ENCODE data around the gene ADARB2.

Gene ADARB2

GRCh38 chr10:1406132-1406966 lies 331.0 kb downstream of the ADARB2 start:
- no peaks in the 10 kb centered on the region for H3K36me3 ChIP-seq (ENCODE audit: insufficient read depth, low read length)
- no peaks in the 10 kb centered on the region for H3K27me3 ChIP-seq (ENCODE audit: insufficient read depth, low read length)
- H3K4me1 ChIP-seq (ENCODE audit: control insufficient read depth, insufficient read depth, low read length, unreplicated experiment): no peaks in the 10 kb centered on the region
- H2AFZ ChIP-seq (ENCODE audit: low read length, unreplicated experiment): no peak overlapping the region
- H3K79me2 ChIP-seq (ENCODE audit: control insufficient read depth, insufficient read depth, low read length, unreplicated experiment): no peaks in the 10 kb centered on the region
- H3K4me3 ChIP-seq (ENCODE audit: low read depth, low read length): no peak overlapping the region
- H3K27ac ChIP-seq (ENCODE audit: low read depth, low read length): no peak overlapping the region

GRCh38 chr10:1404323-1405260 lies 332.7 kb downstream of the ADARB2 start:
- no peaks in the 10 kb centered on the region for H3K36me3 ChIP-seq (ENCODE audit: insufficient read depth, low read length)
- no peak overlapping the region for H3K4me3 ChIP-seq (ENCODE audit: low read depth, low read length)
- H3K27ac ChIP-seq (ENCODE audit: low read depth, low read length): no peak overlapping the region
- H3K79me2 ChIP-seq (ENCODE audit: control insufficient read depth, insufficient read depth, low read length, unreplicated experiment): no peaks in the 10 kb centered on the region
- H3K27me3 ChIP-seq (ENCODE audit: insufficient read depth, low read length): no peaks in the 10 kb centered on the region
- H3K4me1 ChIP-seq (ENCODE audit: control insufficient read depth, insufficient read depth, low read length, unreplicated experiment): no peaks in the 10 kb centered on the region
- H2AFZ ChIP-seq (ENCODE audit: low read length, unreplicated experiment): no peak overlapping the region

GRCh38 chr10:1403508-1404322 lies 333.6 kb downstream of the ADARB2 start:
- no peak overlapping the region for H2AFZ ChIP-seq (ENCODE audit: low read length, unreplicated experiment)
- H3K79me2 ChIP-seq (ENCODE audit: control insufficient read depth, insufficient read depth, low read length, unreplicated experiment): no peaks in the 10 kb centered on the region
- H3K27me3 ChIP-seq (ENCODE audit: insufficient read depth, low read length): no peaks in the 10 kb centered on the region
- no peak overlapping the region for H3K27ac ChIP-seq (ENCODE audit: low read depth, low read length)
- H3K36me3 ChIP-seq (ENCODE audit: insufficient read depth, low read length): no peaks in the 10 kb centered on the region
- H3K4me3 ChIP-seq (ENCODE audit: low read depth, low read length): no peak overlapping the region
- H3K4me1 ChIP-seq (ENCODE audit: control insufficient read depth, insufficient read depth, low read length, unreplicated experiment): no peaks in the 10 kb centered on the region

DNA sequence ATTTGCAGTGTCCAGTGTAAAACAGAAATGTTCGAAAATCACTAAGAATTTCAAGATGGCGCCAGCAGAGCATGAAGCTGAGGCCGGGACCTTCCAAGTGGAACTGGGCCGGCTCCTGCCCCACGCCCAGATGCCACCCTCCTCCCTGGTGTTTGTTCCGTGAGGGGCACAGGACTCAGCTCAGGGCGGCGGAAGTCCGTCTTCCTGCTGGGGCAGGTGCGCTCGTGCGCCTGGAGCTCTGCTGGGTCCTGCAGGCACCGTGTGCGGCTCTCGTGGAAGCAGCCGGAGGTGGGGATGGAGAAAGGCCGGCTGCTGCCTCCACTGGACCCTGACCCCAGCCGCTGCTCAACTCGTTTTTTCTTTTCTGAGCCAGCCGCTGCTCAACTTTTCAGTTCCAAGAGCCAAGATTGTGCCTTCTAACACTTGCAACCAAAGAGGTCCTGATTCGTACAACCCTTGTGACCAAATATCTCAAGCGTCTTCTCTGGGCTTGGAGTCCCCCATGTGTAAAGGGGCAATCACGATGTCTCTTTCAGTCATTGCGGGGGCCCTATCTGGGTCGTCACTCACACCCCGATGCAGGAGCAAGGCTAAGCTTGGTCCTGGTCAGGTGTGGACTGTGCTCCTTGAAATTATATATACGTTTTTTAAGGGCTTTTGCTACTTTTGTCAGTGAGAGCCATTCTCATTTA lies 334.4 kb downstream of the ADARB2 start:
- Histone ChIP-seq H3K4me3 (ENCODE audit: low read depth, low read length) (no peak overlapping the region), H3K27me3 (ENCODE audit: insufficient read depth, low read length) (no peaks in the 10 kb centered on the region), H3K79me2 (ENCODE audit: control insufficient read depth, insufficient read depth, low read length, unreplicated experiment) (no peaks in the 10 kb centered on the region), H3K27ac (ENCODE audit: low read depth, low read length) (no peak overlapping the region), H3K4me1 (ENCODE audit: control insufficient read depth, insufficient read depth, low read length, unreplicated experiment) (no peaks in the 10 kb centered on the region), H3K36me3 (ENCODE audit: insufficient read depth, low read length) (no peaks in the 10 kb centered on the region), H2AFZ (ENCODE audit: low read length, unreplicated experiment) (no peak overlapping the region)

DNA sequence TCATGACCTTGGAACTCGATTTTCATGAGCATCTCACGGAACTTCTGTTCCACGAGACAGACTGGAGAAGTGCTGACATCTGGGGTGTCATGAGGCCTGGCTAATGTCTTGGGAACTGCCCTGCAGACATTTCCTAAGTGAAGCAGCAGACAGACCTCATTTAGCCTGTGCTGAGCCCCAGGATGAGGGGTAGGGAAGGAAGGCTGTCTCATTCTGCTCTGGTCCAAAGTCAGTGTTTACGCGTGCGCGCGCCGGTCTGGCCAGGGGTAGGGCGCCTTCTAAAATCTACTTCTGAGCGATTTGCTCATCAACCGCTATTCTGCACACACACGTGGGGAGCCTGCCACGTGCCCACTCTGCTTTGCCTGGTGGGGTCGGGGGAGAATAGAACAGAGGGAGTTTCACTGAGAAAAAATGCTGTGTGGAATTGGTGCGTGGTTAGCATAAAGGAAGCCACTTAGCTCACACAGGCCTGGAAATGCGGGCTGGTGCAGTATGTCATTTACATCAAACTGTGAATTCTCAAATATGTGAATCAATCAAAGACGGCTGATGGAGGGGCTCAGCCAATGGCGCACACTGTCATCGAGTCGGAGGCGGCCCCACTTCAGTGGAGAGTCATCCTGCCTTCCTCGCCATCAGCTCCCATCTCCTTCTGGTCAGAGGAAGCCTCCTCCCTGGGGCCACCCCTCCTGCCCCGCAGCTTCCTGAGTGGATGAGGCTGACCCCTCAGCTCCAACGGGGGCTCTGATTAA lies 335.1 kb downstream of the ADARB2 start:
- no peaks in the 10 kb centered on the region for H3K36me3 ChIP-seq (ENCODE audit: insufficient read depth, low read length)
- no peaks in the 10 kb centered on the region for H3K4me1 ChIP-seq (ENCODE audit: control insufficient read depth, insufficient read depth, low read length, unreplicated experiment)
- no peak overlapping the region for H3K27ac ChIP-seq (ENCODE audit: low read depth, low read length)
- H3K4me3 ChIP-seq (ENCODE audit: low read depth, low read length): no peak overlapping the region
- no peak overlapping the region for H2AFZ ChIP-seq (ENCODE audit: low read length, unreplicated experiment)
- H3K27me3 ChIP-seq (ENCODE audit: insufficient read depth, low read length): no peaks in the 10 kb centered on the region
- H3K79me2 ChIP-seq (ENCODE audit: control insufficient read depth, insufficient read depth, low read length, unreplicated experiment): no peaks in the 10 kb centered on the region

DNA sequence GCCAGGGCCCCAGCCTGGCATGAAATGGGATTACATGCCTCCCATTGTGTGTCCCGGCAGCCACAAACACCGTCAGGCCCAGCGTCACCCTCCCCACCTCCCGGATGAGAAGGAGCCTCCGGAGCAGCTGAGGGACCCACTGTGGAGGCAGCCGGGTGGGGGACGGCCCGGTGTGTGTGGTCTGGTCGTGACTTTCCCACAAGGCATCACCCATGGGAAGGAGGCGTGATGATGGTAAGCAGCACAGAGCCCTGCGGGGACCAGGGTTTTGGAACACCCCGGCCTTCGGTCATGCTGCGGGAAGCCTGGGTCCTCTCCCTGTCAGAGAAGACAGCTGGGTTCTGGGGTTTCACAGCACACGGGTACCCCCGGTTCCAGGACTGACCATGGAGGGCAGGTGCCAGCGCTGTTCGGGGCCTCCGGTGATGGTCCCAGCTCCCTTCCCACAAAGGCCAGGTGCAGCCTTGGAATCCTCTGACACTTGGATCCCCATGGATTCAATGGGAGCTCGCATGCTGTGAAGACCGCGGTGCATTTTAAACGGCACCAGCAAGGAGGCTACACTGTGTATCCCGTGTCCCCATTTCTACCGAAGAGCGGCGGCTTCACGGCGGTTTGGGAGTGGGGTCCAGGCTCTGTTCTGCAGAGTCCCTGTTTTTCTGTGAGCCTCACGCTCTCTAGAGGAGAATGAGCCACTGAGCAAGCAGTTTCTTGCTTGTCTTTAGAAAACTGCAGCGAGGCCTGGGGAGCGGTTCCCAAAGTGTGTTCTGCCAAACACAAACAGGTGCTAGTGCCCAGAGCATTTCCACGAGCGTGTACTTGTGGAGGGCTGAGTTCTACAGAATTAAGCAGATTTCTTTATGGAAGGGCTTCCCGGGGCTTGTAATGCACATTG lies 336.0 kb downstream of the ADARB2 start:
- no peaks in the 10 kb centered on the region for H3K27me3 ChIP-seq (ENCODE audit: insufficient read depth, low read length)
- H3K27ac ChIP-seq (ENCODE audit: low read depth, low read length): no peak overlapping the region
- H2AFZ ChIP-seq (ENCODE audit: low read length, unreplicated experiment): no peak overlapping the region
- no peak overlapping the region for H3K4me3 ChIP-seq (ENCODE audit: low read depth, low read length)
- no peaks in the 10 kb centered on the region for H3K4me1 ChIP-seq (ENCODE audit: control insufficient read depth, insufficient read depth, low read length, unreplicated experiment)
- no peaks in the 10 kb centered on the region for H3K79me2 ChIP-seq (ENCODE audit: control insufficient read depth, insufficient read depth, low read length, unreplicated experiment)
- no peaks in the 10 kb centered on the region for H3K36me3 ChIP-seq (ENCODE audit: insufficient read depth, low read length)

GRCh38 chr10:1400101-1401070 lies 336.9 kb downstream of the ADARB2 start:
- no peaks in the 10 kb centered on the region for H3K79me2 ChIP-seq (ENCODE audit: control insufficient read depth, insufficient read depth, low read length, unreplicated experiment)
- no peaks in the 10 kb centered on the region for H3K4me1 ChIP-seq (ENCODE audit: control insufficient read depth, insufficient read depth, low read length, unreplicated experiment)
- H3K27me3 ChIP-seq (ENCODE audit: insufficient read depth, low read length): no peaks in the 10 kb centered on the region

DNA sequence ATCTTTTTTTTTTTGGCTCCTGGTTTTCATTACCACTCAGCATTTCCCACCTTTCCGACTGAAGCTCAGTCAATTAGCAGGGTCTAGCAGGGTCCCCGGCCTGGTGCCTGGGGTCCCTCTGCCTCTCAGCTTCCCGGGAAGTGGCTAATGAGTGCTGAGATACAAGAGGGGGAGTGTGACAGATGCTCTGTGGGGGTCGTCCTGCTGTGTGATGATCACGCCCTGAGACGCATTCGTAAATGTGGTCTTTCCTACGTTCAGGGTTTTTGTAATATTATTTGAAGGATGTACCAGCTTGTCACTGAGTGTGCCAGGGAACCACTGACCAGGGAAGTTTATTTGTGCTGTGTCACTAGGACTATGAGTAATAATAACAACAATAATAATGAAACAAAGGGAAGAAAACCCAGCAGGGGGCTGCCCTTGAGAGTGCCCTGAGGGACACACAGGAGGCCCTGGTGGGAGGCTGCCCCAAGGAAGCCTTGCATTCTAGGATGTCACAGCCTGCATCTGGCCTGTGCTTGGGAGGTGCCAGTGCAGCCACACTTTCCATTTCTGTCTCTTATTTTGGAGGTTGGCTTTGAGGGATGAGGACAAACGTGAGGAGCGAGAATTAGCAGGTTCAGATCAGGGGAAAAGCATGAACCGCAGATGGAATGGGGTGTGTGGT lies 337.8 kb downstream of the ADARB2 start:
- no peaks in the 10 kb centered on the region for H3K36me3 ChIP-seq (ENCODE audit: insufficient read depth, low read length)
- H3K27ac ChIP-seq (ENCODE audit: low read depth, low read length): no peak overlapping the region
- H3K4me1 ChIP-seq (ENCODE audit: control insufficient read depth, insufficient read depth, low read length, unreplicated experiment): no peaks in the 10 kb centered on the region
- H2AFZ ChIP-seq (ENCODE audit: low read length, unreplicated experiment): no peak overlapping the region
- no peak overlapping the region for H3K4me3 ChIP-seq (ENCODE audit: low read depth, low read length)
- H3K79me2 ChIP-seq (ENCODE audit: control insufficient read depth, insufficient read depth, low read length, unreplicated experiment): no peaks in the 10 kb centered on the region
- H3K27me3 ChIP-seq (ENCODE audit: insufficient read depth, low read length): no peaks in the 10 kb centered on the region

More at GRCh38 chr10:1400101-1401070, 336.9 kb downstream of the ADARB2 start:
- Histone ChIP-seq H2AFZ (ENCODE audit: low read length, unreplicated experiment) (no peak overlapping the region), H3K36me3 (ENCODE audit: insufficient read depth, low read length) (no peaks in the 10 kb centered on the region), H3K4me3 (ENCODE audit: low read depth, low read length) (no peak overlapping the region), H3K27ac (ENCODE audit: low read depth, low read length) (no peak overlapping the region)
